ENCODE results near the gene DYDC2.
A peak's percentile ranks its signal among the peaks of the same experiment; 100 is the strongest.
"Not testable (repeated sequence)": the region's sequence is repeated elsewhere in the genome, so short reads cannot be mapped to it uniquely, and the experiment has no call there.

Gene DYDC2, protein sequence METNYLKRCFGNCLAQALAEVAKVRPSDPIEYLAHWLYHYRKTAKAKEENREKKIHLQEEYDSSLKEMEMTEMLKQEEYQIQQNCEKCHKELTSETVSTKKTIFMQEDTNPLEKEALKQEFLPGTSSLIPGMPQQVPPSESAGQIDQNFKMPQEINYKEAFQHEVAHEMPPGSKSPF

DNA sequence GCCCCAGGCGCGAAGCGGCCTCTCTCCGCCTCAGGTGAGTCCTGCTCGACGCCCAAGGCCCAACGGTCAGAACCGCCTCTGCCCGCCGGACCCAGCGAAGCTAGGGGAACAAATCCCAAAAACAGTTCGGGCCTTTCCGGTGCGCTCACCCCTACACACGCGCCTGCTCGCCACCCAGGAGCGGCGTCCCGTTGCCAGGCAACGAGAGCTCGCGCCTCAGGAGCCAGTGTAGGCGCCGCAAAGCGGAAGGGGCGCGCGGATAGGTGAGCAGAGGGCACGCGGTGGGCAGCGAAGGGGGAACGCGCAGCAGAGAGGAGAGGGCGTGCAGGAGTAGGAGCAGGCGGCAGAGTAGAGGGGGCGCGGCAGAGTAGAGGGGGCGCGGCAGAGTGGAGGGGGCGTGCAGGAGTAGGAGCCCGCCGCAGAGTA, at the start of gene DYDC2, which contains the start of gene DYDC1:
Gene DYDC2, plus strand, starts transcription at position 219 of the 426 bp plus-strand sequence. CDS start 5,663 bp downstream, outside the sequence.
Gene DYDC1, minus strand, starts transcription at position 193 of the 426 bp plus-strand sequence. CDS start 4,154 bp downstream, outside the sequence.
- DNase-seq (ENCODE audit: low spot score), result peak; percentile 19

DNA sequence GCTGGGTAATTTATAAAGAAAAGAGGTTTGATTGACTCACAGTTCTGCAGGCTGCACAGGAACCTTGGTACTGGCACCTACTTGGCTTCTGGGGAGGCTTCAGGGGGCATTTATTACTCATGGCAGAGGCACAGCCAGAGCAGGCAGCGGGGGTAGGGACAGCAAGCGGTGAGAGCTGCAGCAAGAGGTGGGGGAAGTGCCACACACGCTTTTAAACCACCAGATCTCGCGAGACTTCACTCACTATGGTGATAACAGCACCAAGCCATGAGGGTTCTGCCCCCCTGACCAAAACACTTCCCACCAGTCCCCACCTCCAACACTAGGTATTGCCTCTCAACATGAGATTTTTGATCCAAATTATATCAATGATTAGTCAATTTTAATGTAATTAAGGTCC, 43.1 kb upstream of the DYDC2 start:
- DNase-seq (ENCODE audit: low spot score), result no peak

DNA sequence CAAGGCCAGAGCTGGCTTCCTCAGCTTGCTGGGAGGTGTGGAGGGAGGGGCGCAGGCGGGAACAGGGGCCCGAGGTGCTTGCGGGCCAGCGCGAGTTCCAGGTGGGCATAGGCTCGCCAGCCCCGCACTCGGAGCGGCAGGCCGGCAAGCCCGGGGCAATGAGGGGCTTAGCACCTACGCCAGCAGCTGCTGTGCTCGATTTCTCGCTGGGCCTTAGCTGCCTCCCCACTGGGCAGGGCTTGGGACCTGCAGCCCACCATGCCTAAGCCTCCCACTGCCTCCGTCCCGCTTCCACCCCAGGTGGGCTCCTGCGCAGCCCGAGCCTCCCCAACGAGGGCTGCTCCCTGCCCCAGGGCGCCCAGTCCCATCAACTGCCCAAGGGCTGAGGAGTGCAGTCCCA, 41.2 kb upstream of the DYDC2 start:
- DNase-seq (ENCODE audit: low spot score), result no peak

DNA sequence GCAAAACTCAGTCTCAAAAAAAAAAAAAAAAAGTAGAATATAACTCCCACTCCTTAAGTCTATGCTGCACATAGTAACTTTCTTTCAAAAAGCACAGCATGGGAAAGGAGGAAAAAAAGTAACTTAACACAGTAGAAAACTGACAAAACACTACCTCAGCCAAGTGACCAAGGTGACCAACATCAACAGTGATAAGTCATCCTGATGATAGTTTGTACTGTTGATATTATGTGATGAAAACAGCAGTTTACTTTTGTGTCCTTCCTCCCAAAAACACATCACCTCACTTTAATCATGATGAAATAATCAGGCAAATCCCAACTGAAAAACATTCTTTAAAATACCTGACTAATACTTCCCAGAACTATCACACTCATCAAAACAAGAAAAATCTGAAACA, 37.8 kb upstream of the DYDC2 start:
- no peak for DNase-seq (ENCODE audit: low spot score)

DNA sequence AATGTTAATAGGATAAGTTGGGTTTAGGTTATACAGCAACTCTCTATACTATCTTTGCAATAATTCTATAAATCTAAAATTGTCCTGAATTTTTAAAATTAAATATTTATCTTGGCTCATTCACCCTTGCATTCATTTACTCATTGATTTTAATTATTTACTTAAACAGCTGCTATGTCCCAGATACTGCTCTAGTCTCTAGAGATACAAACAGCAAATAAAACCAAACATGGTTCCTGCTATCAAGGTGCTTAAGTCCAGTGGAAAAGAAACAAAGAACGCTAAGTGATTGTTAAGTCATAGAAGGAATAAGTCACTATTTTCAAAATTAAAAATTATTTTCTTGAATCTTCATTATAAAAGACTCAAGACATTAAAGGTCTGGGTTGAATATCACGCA, 37.3 kb upstream of the DYDC2 start:
- DNase-seq (ENCODE audit: low spot score), result no peak

DNA sequence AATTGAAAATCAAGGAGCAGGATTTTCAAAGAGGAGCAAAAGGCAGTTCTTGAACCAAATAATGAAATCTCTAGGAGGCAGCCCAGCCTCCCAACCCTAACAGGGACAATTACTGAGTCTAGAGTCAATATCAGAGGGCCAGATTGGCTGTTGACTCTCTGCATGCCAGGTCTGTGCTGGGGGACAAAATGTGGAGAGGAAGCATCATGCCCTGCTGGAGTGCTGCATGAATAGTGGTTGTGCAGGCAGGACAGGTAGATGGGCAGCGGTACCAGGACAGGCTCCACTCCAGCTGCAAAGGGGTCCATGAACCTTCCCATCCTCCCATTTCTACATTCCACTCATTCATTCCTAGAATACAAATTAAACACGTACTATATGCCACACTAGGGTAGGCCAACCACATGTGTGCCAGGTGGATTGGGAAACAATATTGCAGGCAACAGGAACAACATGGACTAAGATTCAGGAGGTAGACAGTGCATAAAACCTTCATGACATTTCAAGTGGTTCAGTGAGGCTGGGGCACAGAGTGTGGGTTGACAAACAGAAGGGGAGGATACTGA, 36.8 kb upstream of the DYDC2 start:
- no peak for DNase-seq (ENCODE audit: low spot score)

DNA sequence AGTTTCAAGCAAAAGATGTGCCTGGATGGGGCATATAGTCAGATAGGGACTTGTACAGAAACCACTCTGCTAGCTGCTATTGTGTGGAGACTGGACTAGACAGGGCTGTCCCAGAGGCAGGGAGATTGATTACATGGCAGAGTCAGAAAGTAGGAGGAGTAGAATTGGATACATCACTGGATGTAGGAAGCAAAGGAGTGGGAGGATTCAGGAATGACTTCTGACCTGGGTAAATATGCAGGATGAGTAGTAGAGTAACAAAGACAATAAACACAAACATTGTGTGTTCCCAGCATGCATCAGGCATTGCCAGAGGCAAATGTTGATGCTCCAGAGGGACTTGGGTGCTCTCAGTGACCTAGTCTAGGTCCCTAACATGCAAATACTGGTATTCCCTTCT, 36.2 kb upstream of the DYDC2 start:
- no peak for DNase-seq (ENCODE audit: low spot score)

DNA sequence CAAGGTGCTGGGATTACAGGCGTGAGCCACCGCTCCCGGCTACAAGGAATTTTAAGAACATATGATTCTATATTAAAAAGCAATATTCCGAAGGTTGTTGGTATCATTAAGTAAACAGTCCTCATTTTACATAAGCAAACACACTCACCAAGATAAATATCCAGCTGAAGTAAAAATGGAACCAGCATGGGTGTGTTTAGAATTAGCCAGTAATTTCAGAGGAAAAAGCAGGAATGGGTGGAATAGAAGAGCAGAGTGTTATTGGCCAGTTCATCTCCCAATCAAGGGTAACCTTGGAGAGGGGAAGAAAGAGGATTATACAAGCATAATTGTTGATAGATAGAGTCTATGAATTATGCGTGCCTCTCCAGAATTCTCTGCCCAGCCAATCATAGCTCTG, 35.4 kb upstream of the DYDC2 start:
- no peak for DNase-seq (ENCODE audit: low spot score)

DNA sequence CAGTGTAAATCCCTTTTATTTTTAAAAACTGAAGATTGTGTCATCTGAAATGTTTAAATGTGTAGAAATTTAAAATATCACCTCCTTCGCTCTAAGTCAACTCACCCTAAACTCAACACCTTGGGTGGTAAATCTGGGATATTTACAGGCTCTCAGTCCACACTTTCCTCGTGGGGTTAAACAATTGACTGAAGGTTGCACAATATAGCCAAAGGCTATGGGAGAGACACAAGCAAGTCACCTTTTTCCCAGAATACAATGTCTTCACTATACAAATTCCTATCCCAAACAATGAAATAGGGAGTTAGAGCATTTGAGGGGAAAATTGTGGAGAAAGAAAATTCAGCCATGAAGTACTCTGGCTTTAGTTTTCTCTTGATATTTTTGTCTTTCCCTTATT, 34.4 kb upstream of the DYDC2 start:
- DNase-seq (ENCODE audit: low spot score), result no peak

DNA sequence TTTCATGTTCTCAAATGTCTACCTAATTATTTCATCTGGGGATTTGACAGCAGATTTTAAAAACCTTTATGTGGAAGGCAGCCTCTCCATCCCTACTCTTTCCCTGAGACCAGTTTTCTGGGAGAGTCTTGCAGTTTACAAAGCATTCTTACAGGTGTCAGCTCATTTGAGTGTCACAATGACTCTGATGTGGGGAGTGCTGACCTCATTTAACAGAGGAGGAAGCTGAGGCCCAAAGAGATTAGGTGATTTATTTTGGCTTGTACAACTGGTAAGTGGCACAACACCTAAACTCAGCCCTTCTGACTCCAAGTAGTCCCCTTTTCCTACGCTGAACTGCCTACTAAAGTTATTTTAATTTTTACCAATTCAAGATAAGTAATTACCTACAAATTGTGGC, 33.9 kb upstream of the DYDC2 start:
- DNase-seq (ENCODE audit: low spot score), result no peak

DNA sequence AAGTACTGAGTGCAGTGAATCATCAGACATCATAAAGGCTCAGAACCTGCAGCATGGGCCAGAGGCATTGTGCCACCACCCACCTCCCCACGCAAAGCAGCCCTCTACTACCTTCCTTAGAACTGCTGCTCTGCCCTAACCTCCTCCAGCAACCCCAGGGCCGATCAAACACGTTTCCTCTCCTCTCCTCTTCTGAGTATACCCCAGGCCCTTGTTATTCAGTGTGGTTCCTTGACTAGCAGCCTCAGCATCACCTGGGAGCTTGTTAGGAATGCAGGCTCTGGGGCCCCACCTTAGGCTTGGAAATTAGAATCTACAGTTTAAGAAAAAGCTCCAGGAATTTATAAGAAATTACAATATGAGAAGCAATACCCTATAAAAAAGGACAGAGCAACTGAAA, 33.3 kb upstream of the DYDC2 start:
- DNase-seq (ENCODE audit: low spot score), result no peak

DNA sequence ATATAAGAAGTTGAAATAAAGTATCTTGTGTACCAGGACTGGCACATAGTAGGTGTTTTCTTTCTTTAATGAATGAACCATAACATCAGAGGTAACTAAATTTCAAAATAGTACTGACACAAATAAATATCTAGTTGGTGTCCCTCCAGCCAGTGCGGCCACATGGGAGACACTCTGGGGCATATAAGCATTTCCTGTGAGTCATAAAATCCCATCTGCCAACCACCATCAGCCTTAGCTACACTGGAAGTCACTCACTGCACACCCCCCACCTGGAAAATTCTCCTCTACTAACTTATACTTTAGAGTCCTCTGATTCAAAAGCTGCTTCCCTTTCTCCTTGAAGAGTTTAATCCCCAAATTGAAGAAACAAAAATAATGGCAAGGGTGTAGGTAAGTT, 32.5 kb upstream of the DYDC2 start:
- DNase-seq (ENCODE audit: low spot score), result no peak

DNA sequence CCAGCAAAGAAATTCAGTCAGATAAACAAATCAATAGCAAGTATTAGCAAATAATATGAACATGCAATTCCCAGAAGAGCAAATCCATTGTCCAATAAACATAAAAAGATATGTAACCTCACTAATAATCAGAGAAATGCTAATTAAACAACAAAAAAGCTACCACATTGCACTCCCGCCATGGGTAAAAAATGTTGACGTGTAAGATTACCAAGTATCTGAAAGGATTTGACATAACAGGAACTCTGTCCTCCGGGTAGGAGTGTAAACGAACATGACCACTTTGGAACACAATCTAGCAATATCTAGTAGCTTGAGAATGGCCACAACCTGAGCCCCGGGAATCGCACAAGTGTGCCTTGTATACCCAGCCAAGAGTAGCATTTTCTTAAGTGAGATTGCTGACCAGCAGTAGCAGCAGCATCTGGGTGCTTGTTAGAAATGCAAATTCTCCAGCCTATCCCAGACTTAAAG, 31.7 kb upstream of the DYDC2 start:
- no peak for DNase-seq (ENCODE audit: low spot score)

DNA sequence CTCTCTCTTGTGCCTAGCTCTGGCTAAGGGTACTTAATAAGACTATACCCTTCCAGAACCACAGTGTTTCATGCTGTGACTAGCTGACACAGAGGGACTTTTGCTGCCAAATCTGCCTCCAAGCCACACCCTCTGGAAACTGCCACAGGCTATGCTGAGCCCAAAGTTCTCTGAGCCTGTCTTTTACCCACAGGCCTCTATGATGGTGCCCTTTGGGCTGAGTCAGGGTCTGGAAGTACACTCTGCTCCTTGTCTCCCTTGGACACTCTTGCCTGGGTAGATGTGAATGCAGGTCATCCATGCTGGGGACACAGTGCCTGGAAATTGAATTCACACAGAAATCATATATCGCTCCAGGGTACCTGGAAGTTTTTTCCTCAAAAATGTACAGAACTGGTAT, 22.6 kb upstream of the DYDC2 start:
- DNase-seq (ENCODE audit: low spot score), result no peak

DNA sequence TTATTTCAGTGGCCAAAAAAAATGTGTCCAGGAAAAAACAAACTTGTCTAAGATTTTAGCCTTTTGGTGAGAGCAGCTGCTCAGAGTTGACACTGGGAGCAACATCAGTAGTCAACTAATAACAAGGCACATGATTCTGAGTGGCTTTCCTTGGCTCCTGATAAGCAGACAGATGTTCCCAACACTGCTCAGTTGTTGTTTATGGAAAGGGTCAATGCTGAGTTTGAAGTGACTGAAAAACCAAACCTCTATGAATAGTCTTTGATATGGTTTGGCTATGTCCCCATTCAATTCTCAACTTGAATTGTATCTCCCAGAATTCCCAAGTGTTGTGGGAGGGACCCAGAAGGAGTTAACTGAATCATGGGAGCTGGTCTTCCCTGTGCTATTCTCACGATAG, 12.3 kb upstream of the DYDC2 start:
- DNase-seq (ENCODE audit: low spot score), result no peak

DNA sequence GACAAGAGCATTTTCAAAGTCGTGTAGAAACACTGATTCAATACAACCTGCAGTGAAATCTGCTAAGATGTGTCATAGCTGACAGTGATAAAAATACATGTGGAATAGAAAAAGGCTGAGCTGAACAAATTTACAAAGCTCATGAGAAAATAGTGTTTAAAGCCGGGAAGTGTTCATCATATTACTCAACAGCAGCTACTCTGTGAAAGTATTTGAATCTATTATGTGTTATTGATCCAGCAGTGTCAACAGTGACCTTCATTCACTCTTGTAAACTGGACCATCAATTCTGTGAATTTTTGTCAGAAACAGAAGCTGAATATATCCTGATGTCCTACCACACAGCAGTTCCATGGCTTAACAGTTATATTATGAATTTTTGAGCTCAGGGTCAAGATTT, 11.7 kb upstream of the DYDC2 start:
- DNase-seq (ENCODE audit: low spot score), result no peak

DNA sequence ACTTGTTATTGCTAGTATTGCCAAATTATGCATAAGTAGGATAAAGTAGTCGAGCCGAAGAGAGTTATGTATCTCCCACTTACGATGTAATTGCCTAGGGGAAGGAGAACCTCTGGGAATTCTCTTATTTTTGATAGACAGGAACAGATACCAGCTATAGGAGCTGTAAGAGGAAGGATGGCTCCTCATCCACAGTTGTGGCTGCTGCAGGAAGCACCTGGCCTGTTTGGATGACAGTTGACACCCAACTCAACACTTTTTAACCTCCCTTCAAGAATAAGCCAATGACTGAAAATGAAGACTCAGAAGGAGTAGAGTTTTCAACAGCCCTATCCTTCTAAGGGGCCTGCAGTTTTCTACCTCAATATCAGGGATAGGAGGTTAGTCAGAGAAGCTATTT, 6.3 kb upstream of the DYDC2 start:
- DNase-seq (ENCODE audit: low spot score), result no peak

DNA sequence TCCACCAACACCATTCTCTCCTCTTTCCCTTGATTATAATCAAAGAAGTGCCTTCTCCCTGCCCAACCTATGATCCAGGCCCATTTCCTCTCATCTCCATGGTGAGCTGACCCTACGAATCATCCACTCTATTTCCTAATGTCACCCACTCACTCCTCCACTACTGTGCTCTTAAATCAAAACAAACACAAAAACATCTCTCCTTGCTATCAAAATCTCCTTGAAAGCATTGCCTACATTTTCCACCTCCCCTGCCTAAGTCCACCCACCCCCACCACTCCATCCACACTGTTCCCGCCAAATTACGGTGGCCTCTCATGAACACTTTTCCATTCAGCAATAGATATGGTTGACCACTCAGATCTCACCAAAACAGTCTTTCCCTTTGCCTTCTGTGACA, 5.4 kb upstream of the DYDC2 start:
- DNase-seq (ENCODE audit: low spot score), result no peak

DNA sequence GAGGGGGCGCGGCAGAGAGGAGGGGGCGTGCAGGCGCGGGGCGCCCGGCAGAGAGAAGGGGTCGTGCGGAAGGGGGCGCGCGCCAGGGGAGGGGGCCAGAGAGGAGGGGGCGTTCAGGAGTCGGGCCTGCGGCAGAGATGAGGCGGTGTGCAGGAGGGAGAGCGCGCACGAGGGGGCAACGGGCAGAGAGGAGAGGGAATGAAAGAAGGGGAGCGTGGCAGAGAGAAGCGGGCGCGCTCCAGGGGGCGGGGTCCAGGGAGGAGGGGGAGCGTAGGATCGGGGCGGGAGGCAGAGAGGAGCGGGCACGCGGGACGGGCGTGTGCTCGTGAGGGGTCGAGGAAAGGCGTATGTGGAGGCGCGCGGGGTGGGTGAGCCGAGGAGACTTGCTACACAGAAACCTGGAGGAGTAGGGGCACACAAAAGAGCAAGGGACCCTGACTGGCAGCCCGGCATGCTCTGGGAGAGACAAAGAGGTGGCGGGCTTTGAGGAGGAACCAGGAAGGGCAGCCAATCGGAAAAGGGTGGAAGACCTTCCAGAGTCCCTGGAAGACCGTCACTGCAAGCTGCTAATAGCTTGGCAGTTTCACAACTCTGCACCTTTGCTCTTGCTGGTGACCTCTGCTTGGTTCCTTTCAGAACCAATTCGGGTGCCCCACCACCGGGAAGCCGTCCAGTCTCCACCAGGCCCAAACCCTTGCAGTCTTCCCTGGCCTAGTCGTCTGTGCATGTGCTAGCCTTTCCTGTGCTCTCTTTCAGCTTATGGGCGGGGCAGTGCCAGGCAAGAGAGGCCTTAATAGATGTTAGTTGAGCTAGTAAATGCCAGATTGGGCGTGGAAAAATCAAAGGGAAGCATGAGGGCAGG, 639 bp downstream of the DYDC2 start:
- DNase-seq (ENCODE audit: low spot score), result no peak

DNA sequence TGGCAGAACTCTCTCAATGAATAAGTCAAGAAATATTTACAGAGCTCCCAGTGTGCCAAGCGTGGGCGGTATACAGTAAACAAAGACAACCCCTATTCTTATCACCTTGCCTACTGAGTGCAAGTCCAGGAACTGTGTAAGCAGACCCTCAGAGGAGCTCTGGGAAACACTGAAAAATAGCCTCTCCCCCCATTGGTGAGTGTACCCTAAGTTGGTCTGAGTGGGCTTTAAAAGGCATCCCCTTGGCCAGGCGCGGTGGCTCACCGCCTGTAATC, 1.2 kb downstream of the DYDC2 start:
- no peak for DNase-seq (ENCODE audit: low spot score)

DNA sequence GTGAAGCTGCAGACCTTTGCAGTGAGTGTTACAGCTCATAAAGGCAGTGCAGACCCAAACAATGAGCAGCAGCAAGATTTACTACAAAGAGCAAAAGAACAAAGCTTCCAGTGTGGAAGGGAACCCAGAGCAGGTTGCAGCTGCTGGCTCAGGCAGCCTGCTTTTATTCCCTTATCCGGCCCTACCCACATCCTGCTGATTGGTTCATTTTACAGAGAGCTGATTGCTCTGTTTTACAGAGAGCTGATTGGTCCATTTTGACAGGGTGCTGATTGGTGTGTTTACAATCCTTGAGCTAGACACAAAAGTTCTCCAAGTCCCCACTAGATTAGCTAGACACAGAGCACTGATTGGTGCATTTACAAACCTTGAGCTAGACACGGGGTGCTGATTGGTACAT, 2.3 kb downstream of the DYDC2 start:
- DNase-seq (ENCODE audit: low spot score), result not testable (repeated sequence)

DNA sequence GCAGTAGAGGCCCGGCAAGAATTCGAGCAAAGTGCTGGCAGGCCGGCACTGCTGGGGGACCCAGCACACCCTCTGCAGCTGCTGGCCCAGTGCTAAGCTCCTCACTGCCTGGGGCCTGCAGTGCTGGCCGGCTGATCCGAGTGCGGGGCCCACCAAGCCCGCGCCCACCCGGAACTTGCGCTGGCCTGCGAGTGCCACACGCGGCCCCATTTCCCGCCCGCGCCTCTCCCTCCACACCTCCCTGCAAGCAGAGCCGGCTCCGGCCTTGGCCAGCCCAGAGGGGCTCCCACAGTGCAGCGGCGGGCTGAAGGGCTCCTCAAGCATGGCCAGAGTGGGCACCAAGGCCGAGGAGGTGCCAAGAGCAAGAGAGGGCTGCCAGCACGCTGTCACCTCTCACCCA, 3.1 kb downstream of the DYDC2 start:
- DNase-seq (ENCODE audit: low spot score), result no peak

DNA sequence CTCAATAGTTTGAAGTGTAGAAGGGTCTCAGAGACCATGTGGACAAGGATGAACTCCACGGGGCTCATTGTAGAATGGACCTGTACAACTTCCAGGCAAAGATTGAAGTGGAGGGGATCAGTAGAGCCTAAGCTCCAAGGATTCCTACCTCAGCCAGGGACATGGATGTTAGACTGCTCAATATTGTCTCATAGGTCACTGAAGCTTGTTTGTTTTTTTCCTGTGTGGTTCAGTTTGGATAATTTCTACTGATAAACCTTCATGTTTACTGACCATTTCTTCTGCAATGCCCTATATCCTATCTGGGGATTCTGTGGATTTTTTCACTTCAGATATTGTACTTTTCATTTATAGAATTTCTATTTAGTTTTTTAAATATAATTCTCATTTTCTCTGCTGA, 8.9 kb downstream of the DYDC2 start:
- no peak for DNase-seq (ENCODE audit: low spot score)

DNA sequence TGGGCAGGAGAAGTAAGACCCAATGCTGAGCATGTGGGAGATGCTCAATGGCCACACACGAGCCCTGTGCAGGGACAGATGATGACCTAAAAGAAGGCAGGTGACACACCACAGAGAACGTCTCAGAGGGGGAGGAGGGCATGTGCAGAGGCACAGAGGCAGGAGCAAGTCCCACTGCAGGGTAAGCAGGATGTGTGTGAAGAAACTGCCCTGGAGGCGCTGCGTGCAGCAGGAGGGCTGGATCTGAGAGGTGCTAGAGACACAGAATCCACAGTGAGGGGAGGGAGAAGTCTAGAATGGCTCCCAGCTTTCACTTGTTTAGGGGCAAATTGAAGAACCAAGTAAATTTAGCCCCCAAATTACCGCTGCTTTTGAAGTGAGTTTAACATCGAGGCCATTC, 14.9 kb downstream of the DYDC2 start:
- DNase-seq (ENCODE audit: low spot score), result no peak

All from germinal center (tissue), 1 donor.